Measurements from ENCODE around the gene ASTN1.

DNA sequence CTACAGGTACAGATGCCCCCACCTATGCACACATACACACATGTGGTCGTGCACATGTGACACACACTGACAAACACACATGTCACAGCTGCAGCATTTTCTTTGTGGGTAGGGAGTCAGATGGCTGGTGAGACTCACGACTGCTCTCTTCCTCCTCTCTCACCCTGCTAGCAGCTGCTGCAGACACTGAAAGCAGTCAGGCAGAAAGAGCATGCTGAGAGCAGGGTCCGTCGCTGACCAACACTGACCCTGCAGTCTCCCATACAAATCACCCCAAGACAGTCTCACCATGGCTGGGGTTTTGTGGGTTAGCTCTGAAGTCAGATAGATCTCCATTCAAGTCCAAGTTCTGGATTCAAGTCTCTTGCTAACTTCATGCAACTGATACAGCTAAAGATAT lies 188.3 kb downstream of the ASTN1 start:
- TF ChIP-seq, protein P1, sequence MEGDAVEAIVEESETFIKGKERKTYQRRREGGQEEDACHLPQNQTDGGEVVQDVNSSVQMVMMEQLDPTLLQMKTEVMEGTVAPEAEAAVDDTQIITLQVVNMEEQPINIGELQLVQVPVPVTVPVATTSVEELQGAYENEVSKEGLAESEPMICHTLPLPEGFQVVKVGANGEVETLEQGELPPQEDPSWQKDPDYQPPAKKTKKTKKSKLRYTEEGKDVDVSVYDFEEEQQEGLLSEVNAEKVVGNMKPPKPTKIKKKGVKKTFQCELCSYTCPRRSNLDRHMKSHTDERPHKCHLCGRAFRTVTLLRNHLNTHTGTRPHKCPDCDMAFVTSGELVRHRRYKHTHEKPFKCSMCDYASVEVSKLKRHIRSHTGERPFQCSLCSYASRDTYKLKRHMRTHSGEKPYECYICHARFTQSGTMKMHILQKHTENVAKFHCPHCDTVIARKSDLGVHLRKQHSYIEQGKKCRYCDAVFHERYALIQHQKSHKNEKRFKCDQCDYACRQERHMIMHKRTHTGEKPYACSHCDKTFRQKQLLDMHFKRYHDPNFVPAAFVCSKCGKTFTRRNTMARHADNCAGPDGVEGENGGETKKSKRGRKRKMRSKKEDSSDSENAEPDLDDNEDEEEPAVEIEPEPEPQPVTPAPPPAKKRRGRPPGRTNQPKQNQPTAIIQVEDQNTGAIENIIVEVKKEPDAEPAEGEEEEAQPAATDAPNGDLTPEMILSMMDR (IDR thresholded peaks at IDR 0.05; ENCODE audit: insufficient read depth, low read length) = no peak
- TF ChIP-seq POLR2AphosphoS5 (IDR thresholded peaks at IDR 0.05; ENCODE audit: low read depth) (no peak), SPI1 (IDR thresholded peaks at IDR 0.05; ENCODE audit: borderline replicate concordance, low read depth) (no peak)

Measured in HL-60 (cell line).